ENCODE data around the gene MMS19.
"Not testable (repeated sequence)": the region's sequence is repeated elsewhere in the genome, so short reads cannot be mapped to it uniquely, and the experiment has no call there.

The MMS19 gene

GRCh38 chr10:97499561-97500296 lies 1.5 kb upstream of the MMS19 start:
- DNase-seq, result peak in 1 of 5 donors; percentile 2

DNA sequence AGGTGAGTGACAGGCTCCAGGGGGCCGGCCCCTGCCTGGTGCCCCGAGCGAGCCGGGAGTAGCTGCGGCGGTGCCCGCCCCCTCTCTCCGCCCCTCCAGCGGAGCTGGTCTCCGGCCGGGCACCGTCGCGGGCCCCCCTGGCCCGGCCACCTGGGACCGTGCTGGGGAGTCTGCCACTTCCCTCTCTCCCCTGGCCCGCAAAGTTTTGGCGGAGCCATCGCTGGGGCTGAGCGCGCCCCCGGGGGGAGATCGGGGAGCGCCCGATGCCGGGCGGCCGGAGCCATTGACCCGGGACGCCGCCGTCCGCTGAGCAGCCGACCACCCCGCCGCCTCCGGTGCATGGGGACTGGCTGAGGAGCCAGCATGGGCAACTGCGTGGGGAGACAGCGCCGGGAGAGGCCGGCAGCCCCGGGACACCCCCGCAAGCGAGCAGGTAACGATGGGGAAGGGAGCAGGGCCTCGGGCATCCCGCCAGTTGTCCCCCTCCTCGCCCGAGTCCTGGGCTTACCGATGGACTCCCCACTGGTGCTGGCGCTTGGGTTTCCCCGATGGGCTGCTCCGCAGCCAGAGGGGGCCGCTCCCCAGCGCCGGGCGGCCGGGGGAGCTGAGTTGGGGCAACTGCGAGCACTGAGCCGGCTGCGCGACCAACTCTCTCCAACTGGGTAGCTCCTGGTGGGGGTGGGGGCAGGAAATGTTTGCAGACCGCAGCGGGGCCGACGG lies 779 bp upstream of the MMS19 start, which contains the start of gene UBTD1:
TSS of gene UBTD1 (plus strand) at position 84 of the 720 bp plus-strand sequence. CDS start at position 364, 280 bp downstream.
- peak in 4 of 5 donors; percentile 11 to 26 (median 16) for DNase-seq

- DNase-seq, result peak; percentile 42 to 78 (median 60)
These were observed 598 bp downstream of the MMS19 start for GRCh38 chr10:97497572-97498075.

DNA sequence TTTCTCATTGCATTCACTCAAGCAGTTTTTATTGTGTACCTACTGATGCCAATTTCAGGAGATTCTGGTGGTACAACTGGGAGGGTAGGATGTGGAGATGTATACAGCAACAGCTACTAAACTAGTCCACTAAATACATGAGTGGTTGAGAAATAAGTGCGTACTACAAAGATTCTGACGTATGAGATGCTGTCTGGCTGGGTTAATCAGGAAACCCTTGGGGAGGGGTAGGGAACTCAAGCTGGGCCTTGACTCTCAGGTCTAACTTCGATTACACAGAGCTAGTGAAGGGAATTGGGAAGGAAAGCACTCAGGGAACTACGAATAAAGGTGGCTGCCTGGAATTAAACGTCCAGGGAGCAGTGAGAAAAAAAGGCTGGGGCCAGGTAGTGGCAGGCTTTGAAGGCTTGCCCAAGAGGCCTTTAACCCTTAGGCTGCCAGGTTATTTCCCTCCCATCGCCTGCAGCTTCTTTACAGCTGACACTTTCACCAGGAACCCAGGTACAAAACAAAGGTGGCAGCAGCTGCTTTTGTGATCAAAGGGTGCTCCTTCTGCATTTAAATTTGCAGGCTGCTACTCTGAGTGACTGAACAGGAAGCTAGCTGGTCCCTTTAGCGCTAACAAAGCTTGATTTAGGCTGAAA lies 3.2 kb downstream of the MMS19 start:
- DNase-seq, result peak in 2 of 5 donors; percentile 13 to 15

DNA sequence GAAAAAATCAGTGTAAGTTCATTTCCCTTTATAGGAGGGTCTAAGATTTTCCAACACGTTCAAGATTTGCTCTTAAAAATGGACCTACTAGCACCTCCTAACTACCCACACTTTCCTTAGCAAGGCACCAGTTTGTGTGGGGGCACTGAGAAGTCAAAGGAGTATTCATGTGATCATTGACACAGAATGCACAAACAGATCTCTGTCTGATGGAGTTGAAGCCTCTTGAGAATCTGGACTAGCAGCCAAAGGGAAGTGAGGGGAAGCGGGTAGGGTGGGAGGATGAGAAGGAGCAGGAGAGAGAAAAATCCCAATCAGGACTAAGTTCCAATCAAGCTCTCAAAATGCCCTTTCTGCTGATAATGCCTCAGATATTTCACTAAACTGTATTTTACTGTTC lies 4.1 kb downstream of the MMS19 start:
- DNase-seq, result no peak

- no peak for DNase-seq
These were observed 7.6 kb downstream of the MMS19 start for GRCh38 chr10:97490592-97490991.

GRCh38 chr10:97485647-97486281 lies 12.5 kb downstream of the MMS19 start:
- no peak for DNase-seq

- DNase-seq, result no peak
These were observed 14.3 kb downstream of the MMS19 start for GRCh38 chr10:97483921-97484320.

DNA sequence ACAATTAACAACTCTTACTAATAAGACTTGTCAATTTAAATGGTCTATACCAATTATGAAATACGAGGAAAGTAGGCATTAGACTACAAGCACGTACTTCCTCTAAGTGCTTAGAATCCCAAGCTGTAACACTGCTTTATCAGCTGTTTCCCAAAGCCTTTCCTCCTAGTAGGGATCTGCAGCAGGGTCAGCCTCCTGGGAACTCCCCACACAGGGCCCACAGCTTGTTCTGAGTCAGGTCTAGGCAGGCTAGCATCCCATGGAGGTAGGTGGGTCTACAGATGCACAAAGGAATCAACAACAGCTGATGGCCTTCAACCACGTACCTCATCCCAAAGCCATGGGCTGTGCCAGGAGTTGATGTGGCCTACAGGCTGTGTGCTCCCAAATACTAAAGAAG lies 14.7 kb downstream of the MMS19 start:
- DNase-seq, result no peak

DNA sequence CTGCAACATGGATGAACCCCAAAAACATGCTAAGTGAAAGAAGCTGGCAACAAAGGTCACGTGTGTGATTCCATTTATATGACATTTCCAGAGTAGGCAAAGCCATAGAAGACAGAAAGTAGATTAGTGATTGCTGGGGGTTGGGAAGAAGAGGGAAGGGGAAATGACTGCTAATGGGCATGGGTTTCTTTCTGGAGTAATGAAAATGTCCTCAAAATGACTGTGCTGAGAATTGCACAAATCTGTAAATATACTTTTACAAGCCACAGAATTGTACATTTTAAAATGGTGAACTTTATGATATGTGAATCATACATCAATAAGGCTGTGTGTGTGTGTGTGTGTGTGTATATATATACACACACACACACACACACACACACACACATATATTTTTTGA lies 15.8 kb downstream of the MMS19 start:
- no peak for DNase-seq

- DNase-seq, result no peak
These were observed 17.2 kb downstream of the MMS19 start for GRCh38 chr10:97481071-97481470.

- DNase-seq, result no peak
These were observed 18.3 kb downstream of the MMS19 start for GRCh38 chr10:97479939-97480338.

- not testable (repeated sequence) for DNase-seq
These were observed 18.8 kb downstream of the MMS19 start for GRCh38 chr10:97479410-97479809.

- no peak for DNase-seq
These were observed 22.2 kb downstream of the MMS19 start for GRCh38 chr10:97475936-97476594.

- no peak for DNase-seq
These were observed 23.3 kb downstream of the MMS19 start for GRCh38 chr10:97474918-97475317.

DNA sequence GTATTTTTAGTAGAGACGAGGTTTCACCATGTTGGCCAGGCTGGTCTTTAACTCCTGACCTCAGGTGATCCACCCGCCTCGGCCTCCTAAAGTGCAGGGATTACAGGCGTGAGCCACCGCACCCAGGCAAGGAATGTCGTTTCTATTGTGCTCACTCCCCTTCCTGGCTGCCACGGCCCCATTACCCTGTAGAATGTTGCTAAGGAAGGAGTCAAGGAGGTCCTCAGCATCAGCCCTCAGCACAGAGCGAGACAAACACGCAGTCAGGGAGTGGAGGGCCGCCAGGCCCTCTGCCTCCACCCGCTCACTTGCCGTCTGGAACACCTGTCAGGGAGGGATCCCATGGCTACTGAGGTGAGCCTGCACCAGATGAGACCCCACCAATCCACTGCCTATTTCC lies 29.4 kb downstream of the MMS19 start:
- DNase-seq, result not testable (repeated sequence)

DNA sequence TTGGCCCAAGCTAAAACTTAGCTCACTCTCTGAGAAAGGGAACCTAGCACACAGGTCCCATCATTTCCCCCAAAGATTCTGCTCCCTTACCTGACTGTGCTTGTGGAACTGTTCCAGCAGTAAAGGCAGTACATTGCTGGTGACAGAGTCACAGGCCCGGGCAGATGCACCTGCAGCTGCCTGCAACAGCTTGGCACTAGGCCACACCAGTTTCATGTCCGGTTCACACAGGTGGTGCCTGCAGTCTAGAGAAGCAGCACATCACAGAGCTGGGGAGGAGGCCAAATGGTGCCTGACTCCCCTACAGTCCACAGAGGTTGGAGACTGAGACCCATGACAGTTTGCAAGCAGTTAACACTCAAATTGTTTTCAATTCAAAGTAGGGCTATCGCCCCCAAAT lies 30.1 kb downstream of the MMS19 start:
- peak in 1 of 5 donors; percentile 13 for DNase-seq

DNA sequence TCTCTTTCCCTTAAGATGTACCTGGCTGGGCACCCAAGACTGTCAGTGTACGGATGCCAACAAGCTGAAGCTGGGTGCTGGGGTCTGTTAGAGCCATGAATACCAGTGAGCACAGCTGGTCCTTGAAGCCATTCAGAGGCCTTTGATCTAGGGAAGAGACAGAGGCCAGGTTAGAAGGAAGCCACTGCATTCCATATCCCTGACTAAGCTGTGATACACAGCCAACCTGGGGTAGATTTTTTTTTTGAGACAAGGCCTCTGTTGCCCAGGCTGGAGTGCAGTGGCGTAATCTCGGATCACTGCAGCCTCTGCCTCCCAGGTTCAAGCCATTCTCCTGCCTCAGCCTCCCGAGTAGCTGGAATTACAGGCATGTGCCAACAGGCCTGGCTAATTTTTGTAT lies 31.5 kb downstream of the MMS19 start:
- no peak for DNase-seq

DNA sequence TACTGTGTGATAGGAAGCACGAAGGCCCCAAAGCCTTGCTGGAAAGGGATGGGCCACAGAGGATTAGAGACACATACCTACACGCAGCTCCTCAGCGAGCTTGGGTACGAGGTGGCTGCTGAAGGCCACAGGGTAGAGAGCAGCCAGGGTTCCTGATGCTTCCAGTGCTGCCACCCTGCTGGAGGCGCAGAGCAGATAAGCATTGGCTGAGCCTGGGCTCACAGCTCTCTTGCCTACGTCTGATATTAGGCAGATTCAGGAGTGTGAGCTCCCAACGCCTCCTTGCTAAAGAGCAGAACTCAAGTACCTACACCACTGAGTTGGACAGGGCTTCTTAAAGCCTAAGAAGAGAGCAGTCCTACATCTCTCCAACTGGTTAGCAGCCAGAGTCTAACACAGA lies 32.2 kb downstream of the MMS19 start:
- DNase-seq, result no peak

- no peak for DNase-seq
These were observed 34.0 kb downstream of the MMS19 start for GRCh38 chr10:97464226-97464625.

GRCh38 chr10:97463363-97464132 lies 34.7 kb downstream of the MMS19 start:
- peak in 4 of 5 donors; percentile 10 to 35 (median 18) for DNase-seq
